Ishikawa (cell line): ENCODE measurements around the gene GRB10.

Experiments used
- CEBPB ChIP-seq: IDR thresholded peaks from 2 replicates; pipeline ENCODE4 v1.6.1; 2012
- CREB1 ChIP-seq: IDR thresholded peaks from 2 replicates; pipeline ENCODE4 v1.6.1; 2012; ENCODE audit warnings: low read depth
- EGR1 ChIP-seq: IDR thresholded peaks from 2 replicates; pipeline ENCODE4 v1.6.1; 2012
- EP300 ChIP-seq: IDR thresholded peaks from 2 replicates; pipeline ENCODE4 v1.6.1; 2012; ENCODE audit warnings: borderline replicate concordance
- FOXM1 ChIP-seq: IDR thresholded peaks from 2 replicates; pipeline ENCODE4 v1.6.1; 2012; ENCODE audit warnings: low read depth, borderline replicate concordance
- MAX ChIP-seq: IDR thresholded peaks from 2 replicates; pipeline ENCODE4 v1.6.1; 2012
- NFIC ChIP-seq: IDR thresholded peaks from 2 replicates; pipeline ENCODE4 v1.6.1; 2012
- RAD21 ChIP-seq: IDR thresholded peaks from 2 replicates; pipeline ENCODE4 v1.6.1; 2012; ENCODE audit warnings: low read depth
- REST ChIP-seq: IDR thresholded peaks from 2 replicates; pipeline ENCODE4 v1.6.1; 2012; ENCODE audit warnings: low read depth, mild to moderate bottlenecking
- TAF1 ChIP-seq: IDR thresholded peaks from 2 replicates; pipeline ENCODE4 v1.6.1; 2012; ENCODE audit warnings: low read depth, mild to moderate bottlenecking
- TCF12 ChIP-seq: IDR thresholded peaks from 2 replicates; pipeline ENCODE4 v1.6.1; 2012; ENCODE audit warnings: low read depth
- TEAD4 ChIP-seq: IDR thresholded peaks from 2 replicates; pipeline ENCODE4 v1.6.1; 2012
- USF1 ChIP-seq: IDR thresholded peaks from 2 replicates; pipeline ENCODE4 v1.6.1; 2012
- YY1 ChIP-seq: IDR thresholded peaks from 2 replicates; pipeline ENCODE4 v1.6.1; 2012; ENCODE audit warnings: low read depth
- ZBTB7A ChIP-seq: IDR thresholded peaks from 2 replicates; pipeline ENCODE4 v1.6.1; 2012; ENCODE audit warnings: low read depth

GRB10 gene

GRCh38 chr7:50676079-50676478 is 106.6 kb downstream of the GRB10 start:
- TF ChIP-seq CREB1 (no peak), TAF1 (no peak), TEAD4 (no peak), MAX (no peak), NFIC (no peak), EGR1 (no peak), YY1 (no peak), USF1 (no peak), ZBTB7A (no peak), CEBPB (no peak), EP300 (no peak), RAD21 (no peak), REST (no peak), TCF12 (no peak), FOXM1 (no peak)

- TF ChIP-seq MAX (no peak), EGR1 (no peak), TAF1 (no peak), TEAD4 (no peak), REST (no peak), ZBTB7A (no peak), CREB1 (no peak), NFIC (no peak), USF1 (no peak), TCF12 (no peak), CEBPB (no peak), YY1 (no peak), RAD21 (no peak), EP300 (no peak)
These were observed 107.5 kb downstream of the GRB10 start for GRCh38 chr7:50674896-50675835.

GRCh38 chr7:50674299-50674698 is 108.4 kb downstream of the GRB10 start:
- TF ChIP-seq NFIC (no peak), RAD21 (no peak), TAF1 (no peak), TCF12 (no peak)

GRCh38 chr7:50673096-50673495 is 109.6 kb downstream of the GRB10 start:
- TF ChIP-seq FOXM1 (no peak), REST (no peak), MAX (no peak), ZBTB7A (no peak), EGR1 (no peak), YY1 (no peak), RAD21 (no peak)
